NCI-H2196 treated with DMSO at 0.1 percent for 48 hours (cell line): Measurements from ENCODE around the gene LHX6.

Experiments used
- DNase-seq: peaks from one replicate; lab custom pipeline; 2025; ENCODE audit not compliant: unreplicated experiment; lab: John Stamatoyannopoulos, UW

LHX6 gene

DNA sequence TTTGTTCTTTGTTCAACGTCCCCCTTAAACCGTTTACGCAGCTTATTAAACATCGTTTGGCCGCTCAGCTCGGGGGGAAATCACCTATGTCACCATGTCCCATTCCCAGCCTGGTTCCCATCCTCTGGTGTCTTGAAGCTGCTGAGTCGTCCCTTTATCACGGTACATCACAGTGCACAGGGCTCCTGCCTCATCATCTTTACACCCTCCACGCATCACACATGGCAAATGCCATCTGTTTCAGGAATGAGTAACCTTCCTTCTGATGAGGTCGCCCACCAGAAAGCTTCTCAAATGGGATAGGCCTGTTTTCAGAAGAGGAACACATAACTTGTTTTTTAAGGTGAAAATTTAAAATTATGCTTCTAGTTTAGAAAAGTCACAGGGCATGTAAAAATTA lies 7.9 kb upstream of the LHX6 start:
- no peak for DNase-seq

GRCh38 chr9:122234022-122234748 lies 5.4 kb upstream of the LHX6 start:
- no peak for DNase-seq

GRCh38 chr9:122232796-122233306 lies 4.1 kb upstream of the LHX6 start:
- no peak for DNase-seq

DNA sequence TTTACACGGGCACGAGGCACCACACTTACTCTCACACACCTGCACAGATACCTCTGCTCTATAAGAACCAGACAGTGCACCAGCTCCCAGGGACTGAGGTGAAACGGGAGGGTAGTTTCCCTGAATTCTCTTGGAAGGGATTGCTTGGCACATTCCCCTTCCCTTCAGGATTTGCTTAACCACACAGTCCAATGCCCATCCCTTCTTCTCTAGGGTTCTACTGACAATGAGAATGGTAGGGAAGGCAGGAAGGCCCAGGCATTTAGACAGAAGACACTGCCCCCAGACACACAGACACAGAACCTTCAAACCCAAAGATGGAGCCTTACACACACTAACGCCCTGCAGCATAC lies 704 bp upstream of the LHX6 start:
- no peak for DNase-seq

DNA sequence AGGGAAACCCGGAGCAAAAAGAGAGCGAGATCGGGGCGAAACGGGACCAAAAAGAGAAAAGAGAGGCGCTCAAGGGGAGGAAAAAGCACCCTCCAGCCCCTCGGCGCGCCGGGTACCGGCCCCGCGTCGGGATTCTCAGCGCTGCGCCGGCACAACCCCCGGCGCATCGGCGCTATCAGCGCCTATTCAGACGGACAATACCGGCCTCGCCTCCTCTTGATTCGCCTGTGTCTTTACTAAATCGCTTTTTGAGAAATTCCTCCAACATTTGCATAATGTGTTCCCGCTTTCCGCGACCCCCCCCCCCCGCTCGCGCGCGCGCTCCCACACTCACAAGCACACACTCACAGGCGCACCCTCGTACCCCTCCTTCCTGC lies 578 bp downstream of the LHX6 start:
- DNase-seq, result no peak

DNA sequence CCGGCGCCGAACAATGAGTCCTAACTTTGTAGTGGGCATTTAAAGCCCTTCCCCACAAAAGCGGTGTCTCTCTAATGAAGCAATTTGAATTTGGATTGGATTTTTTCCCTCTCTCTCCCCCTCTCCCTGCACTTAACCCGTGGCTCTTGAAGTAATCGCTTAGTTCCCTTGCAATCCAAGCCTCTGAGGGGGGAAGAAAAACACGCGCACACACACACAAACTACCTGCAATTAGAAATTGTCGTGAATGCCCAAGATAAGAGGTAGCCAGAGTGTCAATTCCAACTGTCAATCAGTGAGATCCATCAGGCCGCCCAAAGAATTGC lies 1.2 kb downstream of the LHX6 start:
- no peak for DNase-seq

DNA sequence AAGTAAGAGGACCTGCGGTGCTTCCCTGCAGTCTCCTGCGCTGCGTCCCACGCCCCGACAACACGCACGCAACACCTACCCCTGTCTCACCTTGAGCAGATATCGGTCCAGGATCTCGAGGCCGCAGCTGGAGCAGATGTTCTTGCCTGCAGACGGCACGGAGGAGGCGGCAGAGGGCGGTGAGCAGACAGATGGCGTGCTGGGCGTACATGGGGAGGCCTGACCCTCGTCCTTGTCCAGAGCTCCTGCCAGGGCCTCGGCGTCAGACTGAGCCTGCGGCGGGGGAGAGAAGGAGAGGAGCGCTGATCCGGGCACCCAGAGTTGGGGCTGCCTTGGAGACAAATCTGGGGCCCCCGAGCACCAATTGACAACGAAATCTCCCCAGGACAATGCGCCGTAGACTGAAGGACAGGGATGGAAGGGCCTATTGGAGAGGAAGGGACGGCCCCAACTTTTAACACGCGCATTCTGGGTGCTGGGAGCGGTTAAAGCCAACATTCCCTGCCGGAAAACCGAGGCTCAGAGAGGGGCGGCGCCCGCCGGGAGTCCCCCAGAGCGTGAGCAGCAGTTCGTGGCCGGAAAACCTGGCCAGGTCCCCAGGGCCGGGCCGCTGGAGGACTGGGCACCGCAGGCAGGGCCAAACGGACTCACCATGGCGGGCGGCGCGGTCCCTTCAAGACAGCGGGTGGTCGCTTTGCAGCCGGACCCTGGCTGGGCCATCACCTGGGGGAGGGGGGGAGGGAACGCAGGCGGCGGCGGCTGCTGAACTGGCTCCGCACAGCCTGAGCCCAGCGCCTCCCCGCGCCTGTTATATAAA lies 1.8 kb downstream of the LHX6 start:
- DNase-seq, result no peak

- no peak for DNase-seq
Measured at GRCh38 chr9:122226142-122226757, 2.5 kb downstream of the LHX6 start.

DNA sequence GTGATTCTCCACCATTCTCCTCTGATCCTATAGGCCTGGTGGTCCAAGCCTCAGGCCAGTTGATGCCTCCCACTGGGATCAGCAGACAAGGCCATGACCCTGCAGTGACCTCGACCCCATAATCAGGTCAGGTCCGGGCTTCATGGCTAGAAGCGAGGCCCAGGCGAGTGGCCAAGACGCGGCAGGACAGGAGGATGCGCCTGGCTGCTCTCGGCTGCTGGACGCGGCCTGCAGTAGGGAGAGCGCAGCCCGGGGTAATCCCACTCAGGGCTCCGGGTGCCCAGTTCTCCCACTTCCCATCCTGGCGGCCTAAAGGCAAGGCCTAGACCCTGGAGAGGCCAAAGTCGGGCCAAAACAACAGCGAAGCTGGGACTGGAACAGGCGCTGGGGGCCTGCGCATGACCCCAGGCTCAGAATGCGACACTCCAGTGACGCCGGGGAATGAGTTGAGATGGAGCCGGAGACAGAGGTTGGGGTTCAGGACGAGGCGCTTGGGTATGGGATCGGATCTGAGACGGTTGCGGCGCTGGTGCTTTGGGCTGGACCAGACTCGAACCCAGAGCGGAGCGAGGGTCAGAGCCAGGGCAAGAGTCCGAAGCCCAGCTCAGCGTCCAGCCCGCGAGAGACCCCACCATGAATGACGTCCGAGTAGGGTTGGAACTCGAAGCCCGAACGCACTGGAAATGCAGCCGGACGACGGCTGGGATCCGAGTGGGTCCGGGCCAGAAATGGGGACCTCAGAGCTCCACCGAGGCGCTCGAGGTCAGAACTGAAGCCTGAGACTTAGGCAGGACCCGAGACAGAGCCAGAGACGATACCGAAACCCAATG lies 3.2 kb downstream of the LHX6 start:
- DNase-seq, result no peak

- DNase-seq, result no peak
Measured at GRCh38 chr9:122223435-122223834, 5.3 kb downstream of the LHX6 start.

DNA sequence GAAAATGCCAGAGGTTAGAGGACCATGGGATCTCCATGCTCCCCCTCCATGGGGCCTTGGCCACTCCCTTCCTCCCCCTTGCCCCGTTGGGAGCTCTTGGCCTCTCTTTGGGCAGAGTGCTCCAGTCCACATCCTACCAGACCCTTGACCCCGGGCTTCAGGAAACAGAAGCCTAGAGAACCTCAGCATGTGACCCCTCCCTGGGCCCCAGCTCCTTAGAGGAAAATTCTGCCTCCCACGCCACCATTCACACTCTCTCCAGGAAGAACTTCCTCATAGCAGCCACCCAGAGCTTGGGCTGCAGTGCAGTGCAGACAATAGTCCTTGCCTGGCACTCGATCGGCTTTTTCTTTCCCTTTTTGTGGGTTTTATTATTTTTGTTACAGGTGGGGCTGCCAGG lies 6.0 kb downstream of the LHX6 start:
- no peak for DNase-seq

DNA sequence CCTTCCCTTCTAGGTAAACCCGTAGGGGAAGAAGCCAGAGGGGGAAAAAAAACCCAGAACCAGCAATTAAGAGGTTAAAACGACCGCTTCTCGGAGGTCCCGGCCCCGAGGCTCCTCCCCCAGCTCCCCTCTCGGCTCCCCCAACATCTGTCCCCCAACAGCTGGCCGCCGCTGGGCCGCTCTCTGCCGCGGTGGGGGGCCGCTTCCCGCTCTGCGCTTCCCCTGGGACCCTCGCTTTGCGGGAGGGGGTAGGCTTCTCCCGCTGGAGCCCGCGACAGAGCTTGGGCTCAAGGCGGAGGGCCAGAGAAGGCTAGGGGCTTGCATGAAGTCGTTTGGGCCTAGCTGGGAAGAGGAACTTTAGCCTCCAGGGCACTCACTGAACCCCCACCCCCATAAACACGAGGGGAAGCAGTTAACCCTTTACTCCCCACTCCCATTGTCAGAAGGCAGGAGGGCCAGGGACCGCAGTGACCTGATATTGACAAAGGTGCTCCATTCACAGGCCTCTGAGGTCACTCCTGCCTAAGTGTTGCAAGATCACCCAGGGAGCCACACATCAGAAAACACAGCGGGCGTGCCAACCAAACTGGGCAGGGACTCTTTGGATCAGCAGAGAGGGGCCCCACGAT lies 7.5 kb downstream of the LHX6 start:
- DNase-seq, result no peak

DNA sequence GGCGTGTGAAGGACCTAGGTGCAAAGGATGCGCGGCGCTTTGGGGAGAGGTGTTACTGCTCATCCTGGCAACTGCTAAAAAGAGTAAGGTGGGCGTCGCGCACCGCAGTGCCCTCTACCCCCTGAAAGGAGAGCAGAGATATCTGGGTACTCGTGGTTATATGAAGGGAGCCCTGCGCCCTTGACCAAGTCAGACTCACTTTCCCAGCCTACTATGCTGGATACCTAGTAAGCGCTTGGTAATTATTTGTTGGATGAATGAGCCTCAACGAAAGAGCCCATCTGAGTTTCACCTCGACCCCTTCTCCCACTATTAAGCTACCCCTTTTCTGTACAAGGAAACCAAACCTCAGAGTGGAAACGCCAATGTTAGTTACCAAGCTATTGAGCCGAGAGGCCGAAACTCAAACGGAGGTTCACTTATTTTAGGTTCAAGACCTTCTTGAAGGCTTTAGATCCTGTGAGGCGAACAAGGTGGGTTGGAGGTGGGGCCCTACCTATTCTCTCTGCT lies 8.0 kb downstream of the LHX6 start:
- DNase-seq, result no peak

DNA sequence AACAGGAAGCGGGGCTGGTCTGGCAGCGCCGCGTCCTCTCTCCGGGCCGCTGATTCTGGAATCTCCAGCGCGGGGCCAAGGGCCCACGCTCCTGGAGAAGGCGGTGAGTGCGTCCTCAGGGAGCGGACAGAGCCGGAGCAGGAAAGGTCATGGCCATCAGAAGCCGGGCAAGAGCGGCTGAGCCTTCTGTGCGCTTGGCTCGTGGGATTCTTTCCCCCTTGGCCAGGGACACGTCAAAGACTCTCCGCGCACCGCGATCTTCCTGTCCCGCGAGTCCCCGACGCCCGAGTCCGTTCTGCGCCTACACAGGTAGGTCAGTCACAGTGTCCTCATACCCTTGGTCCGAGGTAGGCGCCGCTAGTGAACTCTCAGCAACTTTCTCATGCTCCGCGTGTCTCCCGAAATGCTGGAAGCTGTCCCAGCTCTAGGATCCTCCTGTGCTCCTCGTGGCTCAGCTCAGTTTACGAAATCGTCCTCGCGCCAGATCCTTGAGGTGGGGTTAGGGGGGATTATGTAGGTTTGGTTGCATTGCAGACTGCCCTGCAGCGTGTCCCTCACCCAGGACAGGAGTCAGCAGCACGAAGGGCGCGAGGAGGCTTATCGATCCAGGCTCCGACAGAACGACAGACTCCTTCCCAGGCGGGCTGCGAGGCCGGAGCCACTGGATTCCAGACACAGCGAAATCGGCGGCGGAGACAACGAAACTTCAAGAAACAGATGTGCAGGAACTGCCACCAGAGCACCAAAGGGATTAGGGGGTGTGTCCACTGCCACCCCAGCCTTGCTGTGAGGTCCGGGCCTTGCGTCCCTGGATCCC lies 8.7 kb downstream of the LHX6 start:
- DNase-seq, result no peak

DNA sequence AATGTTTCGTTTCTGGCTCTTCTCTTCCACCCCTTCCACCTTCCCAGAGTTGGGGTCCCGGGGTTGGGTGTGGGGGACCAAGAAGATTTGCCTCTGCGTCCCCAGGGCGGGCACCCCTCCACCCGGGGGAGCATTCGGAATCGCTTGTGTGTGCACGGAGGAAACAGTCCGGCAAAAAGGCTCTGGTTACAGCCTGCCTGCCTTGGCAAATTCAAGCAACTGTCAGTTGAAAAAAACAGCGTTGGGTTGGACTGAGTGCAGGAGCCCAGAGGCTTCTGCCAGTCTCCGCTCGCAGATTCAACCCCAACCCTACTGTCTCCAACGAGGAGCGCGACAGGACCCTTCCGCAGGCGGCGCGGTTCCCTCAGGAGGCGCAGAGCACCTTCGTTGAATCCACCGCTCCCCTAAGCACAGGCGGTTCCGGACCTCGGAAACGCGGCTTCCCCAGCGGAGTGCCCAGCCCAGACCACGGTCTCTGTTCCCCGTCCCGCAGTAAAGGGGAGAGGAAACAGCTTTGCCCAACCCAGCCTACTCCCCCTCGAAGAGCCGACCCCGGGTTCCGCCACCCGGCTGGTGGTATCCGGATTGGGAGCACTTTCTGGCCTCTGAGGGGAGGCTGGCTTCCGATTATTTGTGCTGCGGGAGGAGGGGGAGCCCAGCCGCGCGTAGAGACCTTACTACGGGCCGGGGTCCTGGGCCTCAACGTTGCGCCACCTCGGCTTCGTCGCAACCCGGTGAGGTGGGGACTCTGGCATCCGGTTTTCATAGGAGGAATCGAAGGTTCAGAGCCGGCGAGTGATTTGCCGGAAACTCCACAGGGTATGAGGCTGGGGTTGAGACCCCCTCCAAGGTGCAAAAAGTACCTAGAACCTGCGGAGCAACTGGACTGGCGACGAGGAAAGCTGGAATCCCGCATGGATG lies 9.6 kb downstream of the LHX6 start:
- DNase-seq, result no peak

- DNase-seq, result no peak
Measured at GRCh38 chr9:122218071-122218934, 10.5 kb downstream of the LHX6 start.

DNA sequence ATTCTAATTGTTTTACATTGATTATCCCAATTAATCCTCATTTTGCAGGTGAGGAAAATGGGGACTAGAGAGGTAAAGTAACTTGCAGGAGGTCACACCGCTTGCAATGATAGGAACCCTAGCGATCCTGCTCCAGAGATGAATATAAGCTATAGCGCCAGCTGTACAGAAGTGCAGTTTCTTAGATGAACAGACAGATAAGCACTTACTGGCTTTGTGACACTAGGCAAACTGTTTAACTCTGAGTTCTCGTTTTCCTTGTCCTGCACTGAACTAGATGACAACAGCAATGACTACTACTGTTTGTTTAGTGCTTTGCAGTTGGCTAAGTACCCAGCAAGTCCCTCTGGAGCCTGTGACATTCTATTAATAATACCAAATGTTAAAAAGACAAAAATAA lies 11.1 kb downstream of the LHX6 start:
- no peak for DNase-seq
